ENCODE measurements around the gene OR10AD1. TPM values are rescaled to one million over a fixed set of nuclear protein-coding genes. Genes with fewer than 3 reads are reported as not detected.

OR10AD1 gene
- total and polyA plus RNA-seq, 10 of the 15 experiments (the other 5 are each of a cell fraction or from before 2014, with no cell fraction given), result 0.04 to 0.12 TPM; not detected in 8

GRCh38 chr12:48197971-48198671 is 5.0 kb downstream of the OR10AD1 start (continued):
- TF ChIP-seq MYB (IDR thresholded peaks at IDR 0.05; ENCODE audit: borderline replicate concordance, low read depth, low read length) (no peak), E4F1 (IDR thresholded peaks at IDR 0.05; ENCODE audit: borderline replicate concordance, partially characterized antibody) (no peak), ZBTB33 (IDR thresholded peaks at IDR 0.05) (no peak), KAT2A (conservative IDR thresholded peaks at IDR 0.05; ENCODE audit: control insufficient read depth, low read depth, low read length) (no peak), CBX5 (IDR thresholded peaks at IDR 0.05; ENCODE audit: low read depth) (no peak), CHD2 (IDR thresholded peaks at IDR 0.05; ENCODE audit: borderline replicate concordance, low read depth, low read length) (no peak), ZNF217 (IDR thresholded peaks at IDR 0.05) (no peak), ZNF384 (IDR thresholded peaks at IDR 0.05; ENCODE audit: borderline replicate concordance, low read depth, low read length) (no peak), JUNB (IDR thresholded peaks at IDR 0.05) (no peak), NR2C2 (IDR thresholded peaks at IDR 0.05; ENCODE audit: borderline replicate concordance, control insufficient read depth, insufficient read length, low read depth) (no peak), ATF7 (IDR thresholded peaks at IDR 0.05; ENCODE audit: low read depth) (peak; percentile 52; the same call in 1 of the 2 replicates), RCOR1 (conservative IDR thresholded peaks at IDR 0.05; ENCODE audit: low read depth, low read length) (no peak), HDGF (IDR thresholded peaks at IDR 0.05) (peak; percentile 89; the same call in 1 of the 2 replicates), HSF1 (IDR thresholded peaks at IDR 0.05; ENCODE audit: low read depth, low read length) (no peak), CHD1 (IDR thresholded peaks at IDR 0.05; ENCODE audit: low read depth, low read length) (no peak), ASH2L (IDR thresholded peaks at IDR 0.05; ENCODE audit: borderline replicate concordance, low read depth) (0 out of 2 replicates have a peak, but pooled peaks have one; percentile 45), IRF3 (IDR thresholded peaks at IDR 0.05) (0 out of 2 replicates have a peak, but pooled peaks have one; percentile 23), PBX3 (IDR thresholded peaks at IDR 0.05; ENCODE audit: insufficient replicate concordance, low read depth, low read length) (no peak)
